GM12874 (cell line): ENCODE results near the gene CARD9.

Experiments used
- TF ChIP-seq, protein P1 (sequence below): IDR thresholded peaks from 2 replicates; pipeline ENCODE4 v1.5.1; 2011; ENCODE audit warnings: low read depth, mild to moderate bottlenecking, control low read depth, low read length, moderate library complexity; ENCODE audit not compliant: insufficient read depth

Gene CARD9

DNA sequence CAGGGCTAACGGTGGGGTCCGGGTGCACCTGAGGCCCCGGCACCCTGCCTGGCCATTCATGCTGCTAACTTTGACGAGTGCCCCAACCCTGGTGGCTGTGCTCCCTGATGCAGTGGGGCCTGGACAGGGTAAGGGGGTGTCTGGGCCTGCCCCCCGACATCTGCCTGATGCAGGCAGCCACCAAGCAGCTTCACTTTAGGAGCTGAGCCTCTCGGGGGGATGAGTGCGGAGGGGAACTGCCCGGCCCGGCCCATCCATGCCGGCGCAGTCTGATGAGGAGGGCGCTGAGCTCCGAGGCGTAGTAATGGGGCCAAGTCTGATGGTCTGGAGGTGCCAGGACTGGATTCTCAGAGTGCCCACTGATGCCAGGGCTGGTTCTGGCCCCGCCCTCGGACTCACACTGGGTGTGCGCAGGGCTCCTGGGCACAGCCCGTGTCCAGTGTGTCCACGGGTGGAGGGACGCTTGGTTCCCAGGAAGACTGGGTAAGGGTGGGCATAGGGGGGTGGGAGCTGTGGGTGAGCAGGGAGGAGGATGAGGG, 26.5 kb downstream of the CARD9 start:
- TF ChIP-seq, protein P1, sequence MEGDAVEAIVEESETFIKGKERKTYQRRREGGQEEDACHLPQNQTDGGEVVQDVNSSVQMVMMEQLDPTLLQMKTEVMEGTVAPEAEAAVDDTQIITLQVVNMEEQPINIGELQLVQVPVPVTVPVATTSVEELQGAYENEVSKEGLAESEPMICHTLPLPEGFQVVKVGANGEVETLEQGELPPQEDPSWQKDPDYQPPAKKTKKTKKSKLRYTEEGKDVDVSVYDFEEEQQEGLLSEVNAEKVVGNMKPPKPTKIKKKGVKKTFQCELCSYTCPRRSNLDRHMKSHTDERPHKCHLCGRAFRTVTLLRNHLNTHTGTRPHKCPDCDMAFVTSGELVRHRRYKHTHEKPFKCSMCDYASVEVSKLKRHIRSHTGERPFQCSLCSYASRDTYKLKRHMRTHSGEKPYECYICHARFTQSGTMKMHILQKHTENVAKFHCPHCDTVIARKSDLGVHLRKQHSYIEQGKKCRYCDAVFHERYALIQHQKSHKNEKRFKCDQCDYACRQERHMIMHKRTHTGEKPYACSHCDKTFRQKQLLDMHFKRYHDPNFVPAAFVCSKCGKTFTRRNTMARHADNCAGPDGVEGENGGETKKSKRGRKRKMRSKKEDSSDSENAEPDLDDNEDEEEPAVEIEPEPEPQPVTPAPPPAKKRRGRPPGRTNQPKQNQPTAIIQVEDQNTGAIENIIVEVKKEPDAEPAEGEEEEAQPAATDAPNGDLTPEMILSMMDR = no peak

DNA sequence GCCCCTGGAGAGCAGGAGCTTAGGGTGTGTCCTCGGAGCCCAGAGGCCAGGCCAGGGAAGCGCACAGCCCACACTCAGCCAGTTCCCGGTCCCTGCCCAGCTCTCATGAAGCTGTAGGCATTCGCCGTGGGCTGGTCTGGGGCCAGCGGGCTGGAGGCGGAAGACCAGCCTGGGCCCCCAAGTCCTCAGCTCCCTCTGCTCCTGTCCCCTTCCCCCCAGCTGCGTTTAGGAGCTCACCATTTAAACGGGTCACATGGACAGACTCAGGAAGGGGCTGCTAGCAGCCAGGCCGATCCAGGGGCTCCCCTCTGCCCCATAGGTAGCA, 27.4 kb downstream of the CARD9 start:
- TF ChIP-seq, protein P1 = no peak

DNA sequence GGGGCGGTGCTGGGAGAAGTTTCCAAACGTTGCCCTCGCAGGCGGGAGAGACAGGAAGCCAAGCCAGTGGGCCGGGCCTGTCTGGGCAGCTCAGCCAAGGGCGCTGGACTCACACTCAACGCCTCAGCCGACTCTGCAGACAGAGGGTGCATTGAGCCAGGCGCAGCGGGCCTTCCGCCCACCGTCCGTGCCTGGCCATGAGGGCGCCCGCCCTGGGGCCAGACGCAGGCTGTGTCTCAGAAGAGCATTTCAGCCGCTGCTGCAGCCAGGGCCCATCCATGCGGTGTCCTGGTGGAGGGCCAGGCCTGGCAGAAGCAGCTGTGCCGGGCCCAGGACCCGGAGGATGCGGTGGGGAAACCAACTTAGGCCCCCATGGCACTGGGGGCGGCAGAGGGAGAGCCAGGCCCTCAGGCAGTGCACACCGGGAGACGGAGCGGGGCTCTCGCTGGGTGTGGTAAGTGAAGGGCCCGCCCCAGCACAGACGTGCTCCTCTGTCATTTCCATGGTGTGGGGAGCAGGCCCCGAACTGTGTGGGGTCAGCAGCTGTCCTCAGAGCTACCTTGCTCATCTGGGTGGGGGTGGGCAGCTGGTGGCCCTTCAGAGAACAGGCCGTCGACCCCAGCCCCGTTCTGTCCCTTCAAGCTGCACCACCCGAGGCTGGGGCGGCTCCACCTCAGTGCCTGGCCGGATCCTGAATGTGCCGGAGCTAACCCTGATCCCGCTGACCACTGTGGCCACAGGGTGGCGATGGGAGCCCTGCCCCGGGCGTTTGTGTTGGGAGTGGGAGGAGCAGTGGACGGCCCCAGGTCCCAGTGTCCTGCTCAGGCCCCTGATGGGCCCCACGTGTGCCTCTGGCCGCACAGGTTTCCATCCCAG, 27.9 kb downstream of the CARD9 start:
- TF ChIP-seq, protein P1 = no peak

DNA sequence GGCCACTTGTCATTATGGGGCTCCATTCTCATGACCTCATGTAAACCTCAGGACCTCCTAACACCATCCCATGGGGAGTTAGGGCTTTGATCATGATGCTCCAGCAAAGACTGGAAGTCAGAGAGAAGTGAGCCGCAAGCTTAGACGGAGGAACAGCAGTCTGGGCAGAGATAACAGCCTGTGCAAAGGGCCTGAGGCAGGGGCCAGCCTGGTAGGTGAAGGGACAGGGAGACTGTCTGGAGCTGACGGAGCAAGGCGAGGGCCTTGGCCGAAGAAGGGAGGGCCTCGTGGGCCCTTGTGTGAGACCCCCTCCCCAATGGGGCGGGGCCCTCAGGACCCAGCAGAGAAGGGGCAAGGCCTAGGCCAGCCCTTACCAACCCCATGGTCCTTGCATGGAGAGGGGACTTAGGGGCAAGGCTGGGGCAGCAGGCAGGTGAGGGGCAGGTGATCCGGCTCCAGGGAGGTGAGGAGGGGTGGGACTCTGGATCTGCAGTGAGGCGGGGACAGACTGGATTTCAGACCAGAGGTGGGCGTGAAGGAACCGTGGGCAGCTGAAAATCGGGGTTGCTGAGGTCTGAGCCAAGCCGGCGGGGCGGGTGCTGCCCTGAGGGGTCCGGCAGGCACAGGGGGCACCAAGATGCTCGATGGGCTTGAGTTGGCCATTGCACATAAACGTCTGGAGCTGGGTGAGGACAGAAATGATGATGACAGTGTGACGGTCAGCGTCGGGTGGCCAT, 28.8 kb downstream of the CARD9 start:
- TF ChIP-seq, protein P1 = no peak

DNA sequence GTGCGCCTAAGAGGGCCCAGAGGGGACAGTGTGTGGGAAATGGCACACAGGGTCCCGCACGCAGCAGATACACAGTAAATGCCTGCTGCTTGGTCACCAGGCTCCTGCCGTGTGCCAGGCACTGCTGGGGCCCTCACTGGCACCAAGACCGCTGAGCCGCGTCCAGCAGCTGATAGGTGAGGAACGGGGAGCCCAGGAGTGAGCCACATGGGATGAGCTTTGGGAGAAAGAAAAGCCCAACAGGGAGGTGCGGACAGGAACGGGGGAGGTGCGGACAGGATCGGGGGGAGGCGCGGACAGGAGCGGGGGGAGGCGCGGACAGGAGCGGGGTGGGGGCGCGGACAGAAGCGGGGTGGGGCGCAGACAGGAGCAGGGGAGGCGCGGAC, 29.6 kb downstream of the CARD9 start:
- TF ChIP-seq, protein P1 = no peak

DNA sequence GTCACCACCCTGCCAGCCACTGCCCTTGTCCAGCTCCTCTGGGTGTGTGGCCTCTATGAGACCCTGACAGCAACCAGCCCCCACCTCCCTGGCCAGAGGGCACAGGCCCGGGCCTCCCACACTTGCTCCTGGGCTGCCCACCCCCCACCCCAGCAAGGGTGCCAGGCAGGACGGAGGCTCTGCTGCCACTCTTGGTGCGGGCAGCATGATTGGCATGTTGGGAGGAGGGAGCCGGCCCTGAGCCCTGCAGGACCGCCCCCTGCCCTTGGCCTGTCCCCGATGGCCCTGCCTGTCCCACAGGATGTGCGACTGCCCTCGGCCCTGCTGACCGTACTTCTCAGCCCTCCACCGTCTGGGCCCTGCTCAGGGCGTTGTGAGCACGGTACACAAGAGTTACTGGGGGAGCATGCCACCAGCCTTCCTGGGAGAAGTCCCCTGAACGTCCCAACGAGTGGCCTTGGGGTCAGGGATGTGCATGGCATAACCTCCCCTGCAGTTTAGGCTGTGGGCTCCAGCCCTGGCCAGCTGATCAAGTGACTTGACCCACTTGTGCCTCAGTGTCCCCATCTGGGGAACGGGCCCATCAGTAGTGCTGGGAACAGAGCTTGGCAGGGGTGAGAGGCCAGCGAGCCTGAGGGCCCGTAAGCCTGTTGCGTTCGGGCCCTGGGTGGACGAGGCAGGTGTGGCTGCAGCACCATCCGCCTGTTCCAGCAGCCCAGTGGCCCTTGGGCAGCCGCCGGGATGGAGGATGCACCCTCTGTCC, 30.2 kb downstream of the CARD9 start:
- TF ChIP-seq, protein P1 = no peak
